ENCODE results near the gene A4GALT. TPM values are rescaled to one million over a fixed set of nuclear protein-coding genes. Genes with fewer than 3 reads are reported as not detected.

The A4GALT gene
- total and polyA plus RNA-seq, 2 experiments from 2014 or later = 14.8 to 18.6 TPM

DNA sequence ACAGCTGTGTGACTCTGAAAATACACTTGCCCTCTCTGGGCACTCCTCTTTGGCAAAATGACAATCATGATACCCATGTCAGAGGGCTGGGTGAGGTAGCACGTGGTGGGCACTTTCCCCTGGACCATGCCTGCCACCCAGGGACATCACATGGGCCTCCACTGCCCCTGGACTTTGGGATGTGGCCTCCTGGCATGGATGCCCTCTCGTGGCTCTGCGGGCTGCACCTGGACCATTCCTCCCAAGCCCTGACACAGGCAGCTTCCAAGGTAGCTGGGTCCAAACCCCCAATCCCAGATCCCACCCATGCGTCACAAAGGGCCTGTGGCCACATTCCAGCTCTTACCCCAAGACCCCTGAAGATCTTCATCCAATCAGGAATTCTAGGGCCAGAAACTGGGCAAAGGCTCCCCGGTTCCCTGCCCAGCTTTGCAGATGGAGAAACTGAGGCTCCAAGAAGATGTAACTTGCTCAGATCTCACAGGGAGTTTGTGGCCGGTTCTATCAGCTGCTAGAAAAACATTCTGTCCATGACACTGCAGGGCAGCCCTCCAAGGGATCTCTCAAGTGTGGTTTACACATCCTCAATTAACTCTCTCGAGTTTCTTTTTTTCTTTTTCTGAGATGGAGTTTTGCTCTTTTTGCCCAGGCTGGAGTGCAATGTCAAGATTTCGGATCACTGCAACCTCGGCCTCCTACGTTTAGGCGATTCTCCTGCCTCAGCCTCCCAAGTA lies 36.0 kb downstream of the A4GALT start:
- WGBS, 2 experiments (ENCODE audit: low coverage in 1 of 2, low lambda C conversion rate in 2 of 2, missing lambda C conversion rate in 2 of 2) = 64 to 71% methylated on average over 11 of the region's 11 CpGs
- Histone ChIP-seq H3K9me2 (ENCODE audit: insufficient read depth) (no peaks in the 10 kb centered on the region), H2AFZ (no peak overlapping the region), H3K4me1 (ENCODE audit: insufficient read depth) (peaks cover 58% of the 10 kb centered on the region), H3K9me3 (ENCODE audit: low read depth) (no peaks in the 10 kb centered on the region), H3F3A (ENCODE audit: insufficient read depth) (0 out of 2 replicates have a peak, but pooled peaks cover under 1% of the 10 kb centered on the region), H3K36me3 (ENCODE audit: low read depth) (no peaks in the 10 kb centered on the region), H3K9ac (no peak overlapping the region), H4K20me1 (ENCODE audit: insufficient read depth) (no peaks in the 10 kb centered on the region), H3K4me3 (no peak overlapping the region), H3K4me2 (ENCODE audit: unreplicated experiment) (no peak overlapping the region), H3K27ac (no peak overlapping the region), H3K79me2 (ENCODE audit: insufficient read depth) (no peaks in the 10 kb centered on the region), H3K27me3 (replicated peaks; ENCODE audit: insufficient read depth) (no peaks in the 10 kb centered on the region)
- in situ Hi-C loops (cut with MboI) = no loop called here
- no peak for TF ChIP-seq EZH2phosphoT487 (IDR thresholded peaks at IDR 0.05; ENCODE audit: insufficient read depth, low read depth)
- TF ChIP-seq EZH2 (IDR thresholded peaks at IDR 0.05; ENCODE audit: insufficient read depth, poor library complexity, severe bottlenecking) = no peak
- DNase-seq = peak; percentile 56

DNA sequence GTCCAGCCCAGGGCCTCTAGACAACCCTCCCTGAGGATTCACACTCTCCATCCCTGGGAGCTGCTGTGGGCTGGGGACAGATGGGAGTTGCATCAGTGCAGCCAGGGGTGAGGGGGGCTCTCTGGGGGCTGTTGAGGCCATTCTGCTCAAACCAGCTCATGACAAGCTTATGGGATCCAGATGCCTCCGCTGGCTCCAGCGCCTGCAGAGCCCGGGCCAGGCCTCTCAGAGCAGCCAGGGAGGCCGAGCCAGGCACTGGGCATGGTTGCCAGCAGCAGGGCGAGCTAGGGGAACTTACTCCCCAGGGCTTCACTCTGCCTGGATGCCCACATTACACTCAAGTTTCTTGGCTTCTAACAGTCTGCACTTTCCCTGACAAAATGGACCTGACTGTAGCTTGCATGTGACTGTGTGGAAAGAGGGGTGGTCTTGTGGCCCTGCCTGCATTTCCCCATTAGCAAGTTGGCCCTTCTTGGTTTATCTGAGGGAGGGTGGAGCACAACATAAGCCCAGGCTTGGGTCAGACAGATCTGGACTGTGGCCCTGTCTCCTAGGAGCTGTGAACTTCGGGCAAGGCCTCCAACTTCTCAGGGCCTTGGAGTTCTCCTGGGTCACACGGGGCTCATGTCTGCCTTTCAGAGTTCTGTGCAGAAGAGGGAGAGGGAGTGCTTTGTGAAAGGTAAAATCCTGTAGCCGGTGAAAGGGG lies 36.9 kb downstream of the A4GALT start:
- no peaks in the 10 kb centered on the region for H3K79me2 ChIP-seq (ENCODE audit: insufficient read depth)
- no peak overlapping the region for H3K4me2 ChIP-seq (ENCODE audit: unreplicated experiment)
- TF ChIP-seq EZH2phosphoT487 (IDR thresholded peaks at IDR 0.05; ENCODE audit: insufficient read depth, low read depth) (no peak), EZH2 (IDR thresholded peaks at IDR 0.05; ENCODE audit: insufficient read depth, poor library complexity, severe bottlenecking) (no peak)
- peak overlapping the region; percentile 40 for H3K9ac ChIP-seq
- H4K20me1 ChIP-seq (ENCODE audit: insufficient read depth) = no peaks in the 10 kb centered on the region
- peak overlapping the region; percentile 59 for H3K27ac ChIP-seq
- H2AFZ ChIP-seq = 0 out of 2 replicates have a peak overlapping the region, but pooled peaks have one; percentile 20
- no peaks in the 10 kb centered on the region for H3K27me3 ChIP-seq (replicated peaks; ENCODE audit: insufficient read depth)
- peak; percentile 70 for DNase-seq
- H3K9me2 ChIP-seq (ENCODE audit: insufficient read depth) = no peaks in the 10 kb centered on the region
- peaks cover 51% of the 10 kb centered on the region for H3K4me1 ChIP-seq (ENCODE audit: insufficient read depth)
- H3K9me3 ChIP-seq (ENCODE audit: low read depth) = no peaks in the 10 kb centered on the region
- no peaks in the 10 kb centered on the region for H3K36me3 ChIP-seq (ENCODE audit: low read depth)
- H3F3A ChIP-seq (ENCODE audit: insufficient read depth) = no peaks in the 10 kb centered on the region
- H3K4me3 ChIP-seq = no peak overlapping the region
- 23 to 36% methylated on average over 8 of the region's 8 CpGs for WGBS, 2 experiments (ENCODE audit: low coverage in 1 of 2, low lambda C conversion rate in 2 of 2, missing lambda C conversion rate in 2 of 2)
- in situ Hi-C loops (cut with MboI) = no loop called here

DNA sequence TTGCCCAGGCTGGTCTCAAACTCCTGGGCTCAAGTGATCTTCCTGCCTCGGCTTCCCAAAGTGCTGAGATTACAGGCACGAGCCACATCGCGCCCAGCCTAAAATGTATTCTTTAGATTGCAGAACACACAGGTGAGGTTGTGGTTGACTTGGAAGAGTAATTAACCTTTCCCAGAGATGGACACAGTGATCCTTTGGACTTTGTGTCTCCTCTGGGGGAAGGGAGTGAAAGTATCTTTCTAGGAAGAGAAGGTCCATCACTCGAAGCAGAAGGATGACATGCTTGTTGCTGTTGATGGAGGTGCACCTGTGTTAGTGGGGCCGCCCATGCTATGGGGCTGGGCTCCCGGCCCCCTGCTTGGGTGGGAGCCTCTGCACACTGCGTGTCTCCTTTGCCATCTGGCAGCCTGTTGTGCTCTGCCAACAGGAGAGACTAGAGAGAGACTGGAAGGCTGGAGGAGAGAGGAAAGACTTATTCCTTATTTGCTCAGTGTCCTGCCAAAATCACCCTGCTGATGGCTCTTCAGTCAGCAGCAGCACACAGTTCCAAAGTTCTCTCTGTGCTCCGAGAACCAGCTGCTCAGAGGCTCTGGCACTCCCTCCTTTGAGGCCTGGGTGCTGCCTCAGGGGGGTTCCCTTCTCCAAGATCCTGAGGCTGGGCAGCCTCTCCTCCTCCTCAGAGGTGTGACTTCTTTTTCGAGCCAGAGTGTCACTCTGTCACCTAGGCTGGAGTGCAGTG lies 38.4 kb downstream of the A4GALT start:
- Histone ChIP-seq H3K4me2 (ENCODE audit: unreplicated experiment) (no peak overlapping the region), H3K4me3 (no peak overlapping the region), H3K36me3 (ENCODE audit: low read depth) (no peaks in the 10 kb centered on the region), H3K9me2 (ENCODE audit: insufficient read depth) (no peaks in the 10 kb centered on the region), H3F3A (ENCODE audit: insufficient read depth) (no peaks in the 10 kb centered on the region), H4K20me1 (ENCODE audit: insufficient read depth) (no peaks in the 10 kb centered on the region), H2AFZ (no peak overlapping the region), H3K4me1 (ENCODE audit: insufficient read depth) (peaks cover 38% of the 10 kb centered on the region), H3K9me3 (ENCODE audit: low read depth) (no peaks in the 10 kb centered on the region), H3K27ac (no peak overlapping the region), H3K9ac (no peak overlapping the region), H3K79me2 (ENCODE audit: insufficient read depth) (no peaks in the 10 kb centered on the region), H3K27me3 (replicated peaks; ENCODE audit: insufficient read depth) (no peaks in the 10 kb centered on the region)
- in situ Hi-C loops (cut with MboI) = no loop called here
- 44 to 46% methylated on average over 10 of the region's 10 CpGs for WGBS, 2 experiments (ENCODE audit: low coverage in 1 of 2, low lambda C conversion rate in 2 of 2, missing lambda C conversion rate in 2 of 2)
- no peak for TF ChIP-seq EZH2phosphoT487 (IDR thresholded peaks at IDR 0.05; ENCODE audit: insufficient read depth, low read depth)
- no peak for TF ChIP-seq EZH2 (IDR thresholded peaks at IDR 0.05; ENCODE audit: insufficient read depth, poor library complexity, severe bottlenecking)
- DNase-seq = no peak

DNA sequence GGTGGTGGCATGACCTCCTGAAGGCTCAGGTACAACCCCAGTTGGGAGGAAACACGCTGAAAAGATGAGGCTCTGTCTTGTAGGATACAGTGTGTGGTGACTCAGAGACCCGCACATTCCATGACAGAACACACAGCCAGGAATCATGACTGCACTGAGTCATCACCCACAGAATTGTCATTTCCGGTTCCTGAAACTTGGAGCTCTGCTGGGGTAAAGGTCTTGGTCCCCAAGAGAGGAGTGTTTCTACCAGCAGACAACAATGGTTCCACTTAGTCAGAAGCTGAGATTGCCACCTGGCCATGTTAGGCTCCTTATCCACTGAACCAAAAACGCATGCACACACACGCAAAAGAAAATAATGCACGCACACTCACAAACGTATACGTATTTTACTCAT lies 40.0 kb downstream of the A4GALT start:
- peaks cover 39% of the 10 kb centered on the region for H3K4me1 ChIP-seq (ENCODE audit: insufficient read depth)
- H3K27ac ChIP-seq = peak overlapping the region; percentile 82
- in situ Hi-C loops (cut with MboI) = no loop called here
- no peaks in the 10 kb centered on the region for H3K9me3 ChIP-seq (ENCODE audit: low read depth)
- no peaks in the 10 kb centered on the region for H4K20me1 ChIP-seq (ENCODE audit: insufficient read depth)
- H3K4me3 ChIP-seq = no peak overlapping the region
- peak overlapping the region; percentile 44 for H2AFZ ChIP-seq
- DNase-seq = peak; percentile 97
- WGBS, 2 experiments (ENCODE audit: low coverage in 1 of 2, low lambda C conversion rate in 2 of 2, missing lambda C conversion rate in 2 of 2) = 29 to 35% methylated on average over 8 of the region's 8 CpGs
- H3K27me3 ChIP-seq (replicated peaks; ENCODE audit: insufficient read depth) = no peaks in the 10 kb centered on the region
- H3K9ac ChIP-seq = peak overlapping the region; percentile 23
- no peaks in the 10 kb centered on the region for H3K36me3 ChIP-seq (ENCODE audit: low read depth)
- H3F3A ChIP-seq (ENCODE audit: insufficient read depth) = 0 out of 2 replicates have a peak, but pooled peaks cover 6% of the 10 kb centered on the region
- H3K4me2 ChIP-seq (ENCODE audit: unreplicated experiment) = peak overlapping the region; percentile 53
- TF ChIP-seq EZH2phosphoT487 (IDR thresholded peaks at IDR 0.05; ENCODE audit: insufficient read depth, low read depth) (no peak), EZH2 (IDR thresholded peaks at IDR 0.05; ENCODE audit: insufficient read depth, poor library complexity, severe bottlenecking) (no peak)
- no peaks in the 10 kb centered on the region for H3K9me2 ChIP-seq (ENCODE audit: insufficient read depth)
- H3K79me2 ChIP-seq (ENCODE audit: insufficient read depth) = no peaks in the 10 kb centered on the region
